ENCODE data around the gene XKRX. TPM values are rescaled to one million over a fixed set of nuclear protein-coding genes. Genes with fewer than 3 reads are reported as not detected.

XKRX gene
- total RNA-seq (2022; extraction: Qiagen RNA extraction), result 0.73 to 0.94 TPM (median 0.91 TPM) in 5 replicates

GRCh38 chrX:100928660-100929613 lies at the start of gene XKRX:
Gene XKRX (minus strand): TSS chrX:100928917. CDS start chrX:100928304, 613 bp downstream.

GRCh38 chrX:100969408-100969807 lies 40.7 kb upstream of the XKRX start, which contains the start of gene ARL13A:
Gene ARL13A (plus strand): TSS chrX:100969708. CDS start chrX:100973690, 3,982 bp downstream.

GRCh38 chrX:100874325-100874724 lies 54.4 kb downstream of the XKRX start, which contains the start of gene NOX1:
Gene NOX1 (minus strand): TSS chrX:100874359. CDS start chrX:100874139, 220 bp downstream.

Other genes with a start within 250 kb of the XKRX start
- 1.8 to 3.3 TPM (median 2.5 TPM) in 5 replicates for gene SYTL4, start 196.8 kb downstream of the XKRX start, total RNA-seq (2022; extraction: Qiagen RNA extraction)
- gene CSTF2, start 108.5 kb downstream of the XKRX start, total RNA-seq (2022; extraction: Qiagen RNA extraction), result 29.3 to 35.7 TPM (median 30.9 TPM) in 5 replicates
- gene NOX1, start 54.6 kb downstream of the XKRX start, total RNA-seq (2022; extraction: Qiagen RNA extraction), result 0.06 to 0.18 TPM (median 0.10 TPM) in 3 of 5 replicates, not detected in the others
- 0.09 to 0.19 TPM (median 0.17 TPM) in 5 replicates for gene ARL13A, start 40.8 kb upstream of the XKRX start, total RNA-seq (2022; extraction: Qiagen RNA extraction)
- 13.5 to 17.1 TPM (median 14.4 TPM) in 5 replicates for gene TRMT2B, start 123.2 kb upstream of the XKRX start, total RNA-seq (2022; extraction: Qiagen RNA extraction)
- gene TMEM35A, start 150.0 kb upstream of the XKRX start, total RNA-seq (2022; extraction: Qiagen RNA extraction), result not detected in 5 replicates
- 11.0 to 14.9 TPM (median 13.1 TPM) in 5 replicates for gene CENPI, start 169.3 kb upstream of the XKRX start, total RNA-seq (2022; extraction: Qiagen RNA extraction)